Measurements from ENCODE around the gene SULT6B1.

DNA sequence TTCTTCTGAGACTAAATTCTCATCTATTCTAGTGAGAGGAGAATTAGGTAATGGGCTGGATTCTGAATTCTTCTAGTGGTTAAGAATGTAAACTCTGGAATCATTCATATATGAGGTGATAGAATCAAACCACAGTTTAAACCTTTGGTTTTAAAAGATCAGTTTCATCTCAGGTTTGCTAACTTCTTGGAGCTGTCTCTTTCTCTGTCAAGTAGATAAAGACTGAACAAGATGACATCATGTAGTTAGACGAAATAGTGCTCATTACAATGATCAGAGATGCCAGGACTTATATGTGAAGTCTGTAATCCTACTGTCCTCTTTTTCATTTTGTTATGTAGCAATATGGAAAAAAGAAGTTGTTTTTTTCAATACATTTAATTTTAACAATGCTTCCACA is 12.7 kb upstream of the SULT6B1 start:
- TF ChIP-seq GATA3 (IDR thresholded peaks at IDR 0.05; ENCODE audit: low read depth, low read length) = no peak
- TF ChIP-seq GATA2 (IDR thresholded peaks at IDR 0.05; ENCODE audit: low read depth, low read length) = no peak

Measured in SH-SY5Y (cell line).